Left ventricle myocardium inferior (tissue), 1 donor: ENCODE results near the gene KIAA2012. TPM values are rescaled to one million over a fixed set of nuclear protein-coding genes. Genes with fewer than 3 reads are reported as not detected.
A peak's percentile ranks its signal among the peaks of the same experiment; 100 is the strongest.

Experiments used
- DNase-seq: peaks from one replicate; pipeline ENCODE4 v3.0.0-alpha.2; 2020
- H3K27ac ChIP-seq: fragments of 200-600 bp; replicated peaks from 2 replicates; pipeline ENCODE4 v1.8.0; 2021
- H3K27me3 ChIP-seq: fragments of 200-600 bp; 2 replicates; pipeline ENCODE4 v1.8.0; 2021; ENCODE audit warnings: low read depth
- H3K36me3 ChIP-seq: fragments of 200-600 bp; 2 replicates; pipeline ENCODE4 v1.8.0; 2021
- H3K4me1 ChIP-seq: fragments of 200-600 bp; 2 replicates; pipeline ENCODE4 v1.8.0; 2021
- H3K4me3 ChIP-seq: fragments of 200-600 bp; 2 replicates; pipeline ENCODE4 v1.8.0; 2021; ENCODE audit warnings: mild to moderate bottlenecking, moderate library complexity
- H3K9me3 ChIP-seq: fragments of 200-600 bp; replicated peaks from 2 replicates; pipeline ENCODE4 v1.8.0; 2021
- intact Hi-C: fragments of 100-400 bp; cut with micrococcal nuclease; formaldehyde crosslinking; loops from one replicate; pipeline ENCODE4 v1.11.0; 2022
- total RNA-seq: library from RNA; stranded (reverse); fragmentation: NEBNext Ultra II Directional; extraction: Animal tissue kit (Norgen Biotek cat#: 25700); gene quantifications from one replicate; pipeline ENCODE4 v1.2.1, GENCODE V29; 2021
- TF ChIP-seq, protein P1 (sequence below): fragments of 200-600 bp; IDR thresholded peaks from 2 replicates; pipeline ENCODE4 v1.8.0; 2021; ENCODE audit warnings: antibody characterized with exemption, mild to moderate bottlenecking, borderline replicate concordance
- donor health status: DM: no; HTN: yes; CAD: no; lungs with severe emphysema.

KIAA2012 gene
- total RNA-seq, 1 donor from 2014 or later = not detected

DNA sequence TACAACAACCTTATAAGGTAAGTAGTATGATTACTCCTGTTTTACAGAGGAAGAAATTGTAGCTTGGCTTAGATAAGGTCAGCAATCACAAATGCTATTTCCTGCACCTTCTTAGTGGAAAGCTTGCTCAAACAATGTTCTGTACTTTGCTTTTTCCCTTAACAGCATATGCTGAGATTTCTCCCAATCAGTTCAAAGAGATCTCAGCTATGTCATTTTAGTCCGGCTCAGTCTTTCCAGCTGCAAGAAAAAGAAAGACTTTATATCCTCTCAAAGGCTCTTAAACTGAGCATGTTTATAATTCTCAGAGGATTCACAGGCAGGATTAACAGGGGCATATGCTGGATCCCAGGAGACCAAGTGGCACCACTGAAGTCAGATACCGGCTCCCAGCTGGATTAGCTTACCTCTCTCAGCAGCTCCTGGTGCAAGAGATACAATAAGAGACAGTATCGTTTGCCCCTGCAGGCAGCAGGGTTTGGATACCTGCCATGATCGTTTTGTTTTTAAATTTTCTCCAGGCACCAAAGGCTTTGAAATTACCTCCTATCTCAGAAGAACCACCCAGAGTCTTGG lies 29.5 kb downstream of the KIAA2012 start:
- TF ChIP-seq, protein P1, sequence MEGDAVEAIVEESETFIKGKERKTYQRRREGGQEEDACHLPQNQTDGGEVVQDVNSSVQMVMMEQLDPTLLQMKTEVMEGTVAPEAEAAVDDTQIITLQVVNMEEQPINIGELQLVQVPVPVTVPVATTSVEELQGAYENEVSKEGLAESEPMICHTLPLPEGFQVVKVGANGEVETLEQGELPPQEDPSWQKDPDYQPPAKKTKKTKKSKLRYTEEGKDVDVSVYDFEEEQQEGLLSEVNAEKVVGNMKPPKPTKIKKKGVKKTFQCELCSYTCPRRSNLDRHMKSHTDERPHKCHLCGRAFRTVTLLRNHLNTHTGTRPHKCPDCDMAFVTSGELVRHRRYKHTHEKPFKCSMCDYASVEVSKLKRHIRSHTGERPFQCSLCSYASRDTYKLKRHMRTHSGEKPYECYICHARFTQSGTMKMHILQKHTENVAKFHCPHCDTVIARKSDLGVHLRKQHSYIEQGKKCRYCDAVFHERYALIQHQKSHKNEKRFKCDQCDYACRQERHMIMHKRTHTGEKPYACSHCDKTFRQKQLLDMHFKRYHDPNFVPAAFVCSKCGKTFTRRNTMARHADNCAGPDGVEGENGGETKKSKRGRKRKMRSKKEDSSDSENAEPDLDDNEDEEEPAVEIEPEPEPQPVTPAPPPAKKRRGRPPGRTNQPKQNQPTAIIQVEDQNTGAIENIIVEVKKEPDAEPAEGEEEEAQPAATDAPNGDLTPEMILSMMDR = no peak
- Histone ChIP-seq H3K27me3 (peaks cover 12% of the 10 kb centered on the region), H3K9me3 (no peaks in the 10 kb centered on the region), H3K4me3 (no peak overlapping the region), H3K4me1 (no peaks in the 10 kb centered on the region), H3K27ac (no peak overlapping the region), H3K36me3 (no peaks in the 10 kb centered on the region)
- intact Hi-C loops = no loop called here
- DNase-seq = no peak

DNA sequence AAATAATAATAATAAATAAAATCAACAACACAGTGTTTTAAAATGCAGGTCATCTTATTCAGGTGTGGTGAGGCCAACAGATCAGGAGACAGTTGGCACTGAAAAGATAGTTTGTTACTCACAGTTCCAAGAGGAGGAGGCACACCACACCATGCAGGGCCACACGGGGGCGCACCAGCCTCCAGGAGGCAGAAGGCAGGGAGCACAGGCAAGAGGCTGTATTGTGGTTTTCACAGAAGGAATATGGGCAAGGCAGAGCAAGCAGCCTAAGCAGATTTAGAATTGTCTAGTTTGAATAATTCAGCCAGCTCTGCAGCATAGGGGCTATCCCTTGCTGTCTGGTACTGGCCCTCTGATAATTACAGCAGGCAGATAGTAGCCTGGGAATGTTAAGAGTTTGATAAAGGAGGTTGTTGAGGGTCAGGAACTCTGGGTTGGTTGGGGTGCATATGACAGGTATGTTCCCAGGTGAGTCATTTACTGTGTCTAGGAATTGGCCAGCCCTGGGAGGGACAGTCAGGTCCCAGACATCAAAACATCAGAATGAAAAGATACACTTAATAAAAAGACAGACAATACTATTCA lies 31.3 kb downstream of the KIAA2012 start:
- no peaks in the 10 kb centered on the region for H3K9me3 ChIP-seq
- no peak overlapping the region for H3K4me3 ChIP-seq
- H3K27me3 ChIP-seq = peaks cover 12% of the 10 kb centered on the region
- DNase-seq = no peak
- intact Hi-C loops = no loop called here
- H3K36me3 ChIP-seq = no peaks in the 10 kb centered on the region
- H3K27ac ChIP-seq = no peak overlapping the region
- peaks cover 5% of the 10 kb centered on the region for H3K4me1 ChIP-seq
- TF ChIP-seq, protein P1 = peak; percentile 47

DNA sequence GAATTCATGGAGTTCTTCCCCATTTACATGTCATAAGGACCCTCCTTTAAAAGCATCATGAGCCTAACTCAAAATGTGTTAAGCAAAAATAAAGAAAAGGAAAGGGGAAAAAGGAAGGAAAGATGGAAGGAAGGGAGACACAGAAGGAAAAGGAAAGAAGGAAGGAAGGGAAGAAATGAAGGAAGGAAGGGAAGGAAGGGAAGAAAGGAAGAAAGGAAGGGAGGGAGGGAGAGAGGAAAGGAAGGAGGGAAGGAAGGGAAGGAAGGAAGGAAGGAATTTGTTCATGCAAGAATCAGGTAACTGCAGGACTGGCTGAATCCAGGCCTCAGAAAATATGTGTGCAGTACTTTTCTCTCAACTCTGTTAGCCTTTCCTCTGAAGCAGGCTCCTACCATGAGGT lies 32.0 kb downstream of the KIAA2012 start:
- no peaks in the 10 kb centered on the region for H3K9me3 ChIP-seq
- H3K27ac ChIP-seq = no peak overlapping the region
- no peak overlapping the region for H3K4me3 ChIP-seq
- peaks cover 17% of the 10 kb centered on the region for H3K27me3 ChIP-seq
- TF ChIP-seq, protein P1 = no peak
- no peak for DNase-seq
- intact Hi-C loops = no loop called here
- H3K36me3 ChIP-seq = no peaks in the 10 kb centered on the region
- H3K4me1 ChIP-seq = peaks cover 9% of the 10 kb centered on the region

DNA sequence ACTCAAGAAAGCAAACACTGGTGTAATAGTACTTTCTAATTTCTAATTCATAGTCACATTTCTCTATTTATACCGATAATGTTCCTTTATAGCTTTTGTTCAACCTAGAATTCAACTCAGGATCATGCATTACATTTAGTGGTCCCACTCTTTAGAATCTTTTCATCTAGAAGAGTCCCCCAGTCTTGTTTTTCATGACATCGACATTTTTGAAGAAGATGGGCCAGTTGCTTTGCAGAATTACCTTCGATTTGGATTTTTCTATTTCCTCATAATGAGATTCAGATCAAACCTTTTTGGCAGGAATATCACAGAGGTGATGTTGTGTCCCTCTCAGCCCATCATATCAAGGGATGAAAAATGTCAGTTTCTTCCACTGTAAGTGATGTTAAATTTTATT lies 35.3 kb downstream of the KIAA2012 start:
- H3K36me3 ChIP-seq = no peaks in the 10 kb centered on the region
- intact Hi-C loops = no loop called here
- H3K4me1 ChIP-seq = peaks cover 15% of the 10 kb centered on the region
- H3K27me3 ChIP-seq = peaks cover 23% of the 10 kb centered on the region
- no peak overlapping the region for H3K27ac ChIP-seq
- TF ChIP-seq, protein P1 = no peak
- DNase-seq = no peak
- H3K4me3 ChIP-seq = no peak overlapping the region
- no peaks in the 10 kb centered on the region for H3K9me3 ChIP-seq

DNA sequence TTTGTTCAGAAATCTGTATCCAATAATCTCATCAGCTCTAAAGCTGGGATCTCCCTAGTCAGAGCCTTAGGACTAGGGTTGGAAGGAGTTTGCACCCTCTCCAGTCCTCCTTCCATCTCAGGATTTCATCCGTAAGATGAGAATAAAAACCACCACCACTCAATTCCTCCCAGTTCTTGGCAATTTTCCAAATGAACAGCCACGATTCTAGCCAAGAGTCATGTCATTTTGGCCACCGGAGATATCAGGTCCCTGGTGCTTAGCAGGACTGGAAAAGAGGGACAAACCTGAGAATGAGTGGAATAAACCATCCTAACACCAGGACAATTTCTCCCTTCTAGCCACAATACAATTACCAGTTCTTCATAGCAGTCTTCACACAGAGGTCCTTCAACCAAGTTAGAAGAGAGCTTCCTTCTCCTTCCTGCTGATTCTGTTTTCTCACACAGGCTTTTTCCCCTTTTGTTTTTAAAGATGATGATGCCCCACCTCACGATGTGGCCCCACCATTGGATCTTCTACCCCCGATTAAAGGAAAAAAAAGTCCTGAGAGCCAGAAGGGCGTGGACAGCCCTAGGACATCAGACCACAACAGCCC lies 36.2 kb downstream of the KIAA2012 start:
- TF ChIP-seq, protein P1 = no peak
- Histone ChIP-seq H3K4me1 (peaks cover 15% of the 10 kb centered on the region), H3K27me3 (peaks cover 26% of the 10 kb centered on the region), H3K36me3 (no peaks in the 10 kb centered on the region), H3K9me3 (no peaks in the 10 kb centered on the region), H3K4me3 (no peak overlapping the region), H3K27ac (no peak overlapping the region)
- no peak for DNase-seq
- intact Hi-C loops = no loop called here
